ENCODE results near the gene EMX1.

The EMX1 gene

GRCh38 chr2:72919414-72920317, 2.3 kb downstream of the EMX1 start:
- DNase-seq (ENCODE audit: low spot score): no peak

GRCh38 chr2:72920318-72921087, 3.2 kb downstream of the EMX1 start:
- Histone ChIP-seq H3K4me3 (ENCODE audit: low read length in 2 of 2) (peak overlapping the region; percentile 9 to 72), H3K4ac (ENCODE audit: low read length) (no peak overlapping the region), H4K91ac (ENCODE audit: low read depth, low read length, poor library complexity) (no peak overlapping the region), H3K4me2 (ENCODE audit: insufficient read depth, low read length, poor library complexity, severe bottlenecking) (peak overlapping the region; percentile 90), H2BK15ac (ENCODE audit: low read length) (no peak overlapping the region), H4K8ac (ENCODE audit: low read depth, low read length) (no peak overlapping the region), H3K36me3 (replicated peaks in 1 of 2; ENCODE audit: control insufficient read depth in 2 of 2, insufficient read depth in 2 of 2, low read length in 2 of 2) (peaks cover 0 to 2% of the 10 kb centered on the region in 2 donors), H3K9ac (ENCODE audit: low read depth, low read length, poor library complexity) (peak overlapping the region; percentile 75), H2BK12ac (ENCODE audit: low read length) (no peak overlapping the region), H2AFZ (ENCODE audit: low read length) (peak overlapping the region; percentile 88), H3K79me1 (ENCODE audit: low read depth, low read length) (peaks cover 10% of the 10 kb centered on the region), H3K27me3 (ENCODE audit: control insufficient read depth in 3 of 3, insufficient read depth in 3 of 3, low read depth in 1 of 3, low read length in 3 of 3) (peaks cover 31 to 98% (median 91%) of the 10 kb centered on the region in 3 experiments), H3K9me3 (replicated peaks in 1 of 2; ENCODE audit: control insufficient read depth in 2 of 2, insufficient read depth in 1 of 2, low read depth in 1 of 2, low read length in 2 of 2) (peaks cover 7% of the 10 kb centered on the region in 2 donors), H2BK5ac (ENCODE audit: low read length) (no peak overlapping the region), H2BK120ac (ENCODE audit: low read depth, low read length) (no peak overlapping the region), H3K27ac (replicated peaks; ENCODE audit: low read length) (no peak overlapping the region), H3K4me1 (ENCODE audit: control insufficient read depth in 2 of 2, insufficient read depth in 1 of 2, low read depth in 1 of 2, low read length in 2 of 2) (peaks cover 13 to 23% of the 10 kb centered on the region in 2 donors), H3K14ac (ENCODE audit: low read length) (no peak overlapping the region), H2AK5ac (ENCODE audit: low read depth, low read length) (no peak overlapping the region), H3K23ac (ENCODE audit: low read depth, low read length, poor library complexity) (peak overlapping the region; percentile 75), H3K18ac (ENCODE audit: low read length) (peak overlapping the region; percentile 88)
- no peak for DNase-seq (ENCODE audit: low spot score)
- WGBS, 2 donors (ENCODE audit: extremely low coverage in 2 of 2, insufficient read length in 2 of 2, insufficient replicate concordance in 1 of 2): no CpG with 5 or more reads among the region's 77 CpGs

More at GRCh38 chr2:72919414-72920317, 2.3 kb downstream of the EMX1 start:
- Histone ChIP-seq H3K14ac (ENCODE audit: low read length) (no peak overlapping the region), H2AK5ac (ENCODE audit: low read depth, low read length) (no peak overlapping the region), H3K36me3 (replicated peaks in 1 of 2; ENCODE audit: control insufficient read depth in 2 of 2, insufficient read depth in 2 of 2, low read length in 2 of 2) (peaks cover 0 to 2% of the 10 kb centered on the region in 2 donors), H3K18ac (ENCODE audit: low read length) (peak overlapping the region; percentile 88), H3K4me1 (ENCODE audit: control insufficient read depth in 2 of 2, insufficient read depth in 1 of 2, low read depth in 1 of 2, low read length in 2 of 2) (peaks cover 10 to 26% of the 10 kb centered on the region in 2 donors), H3K23ac (ENCODE audit: low read depth, low read length, poor library complexity) (no peak overlapping the region), H3K4ac (ENCODE audit: low read length) (no peak overlapping the region), H3K79me1 (ENCODE audit: low read depth, low read length) (peaks cover 9% of the 10 kb centered on the region), H2BK15ac (ENCODE audit: low read length) (no peak overlapping the region), H3K27ac (replicated peaks; ENCODE audit: low read length) (no peak overlapping the region), H2AFZ (ENCODE audit: low read length) (peak overlapping the region; percentile 88), H2BK120ac (ENCODE audit: low read depth, low read length) (no peak overlapping the region), H3K4me3 (ENCODE audit: low read length in 2 of 2) (peak overlapping the region in 1 of 2 donors; percentile 72), H3K9me3 (replicated peaks in 1 of 2; ENCODE audit: control insufficient read depth in 2 of 2, insufficient read depth in 1 of 2, low read depth in 1 of 2, low read length in 2 of 2) (peaks cover 7% of the 10 kb centered on the region in 2 donors), H3K9ac (ENCODE audit: low read depth, low read length, poor library complexity) (peak overlapping the region; percentile 87), H3K4me2 (ENCODE audit: insufficient read depth, low read length, poor library complexity, severe bottlenecking) (peak overlapping the region; percentile 90), H4K8ac (ENCODE audit: low read depth, low read length) (no peak overlapping the region), H4K91ac (ENCODE audit: low read depth, low read length, poor library complexity) (no peak overlapping the region), H2BK5ac (ENCODE audit: low read length) (no peak overlapping the region), H2BK12ac (ENCODE audit: low read length) (no peak overlapping the region), H3K27me3 (ENCODE audit: control insufficient read depth in 3 of 3, insufficient read depth in 3 of 3, low read depth in 1 of 3, low read length in 3 of 3) (peaks cover 29 to 98% (median 91%) of the 10 kb centered on the region in 3 experiments)
- no CpG with 5 or more reads among the region's 48 CpGs for WGBS, 2 donors (ENCODE audit: extremely low coverage in 2 of 2, insufficient read length in 2 of 2, insufficient replicate concordance in 1 of 2)

GRCh38 chr2:72921088-72921851, 4.0 kb downstream of the EMX1 start:
- peaks cover 0 to 2% of the 10 kb centered on the region in 2 donors for H3K36me3 ChIP-seq (replicated peaks in 1 of 2; ENCODE audit: control insufficient read depth in 2 of 2, insufficient read depth in 2 of 2, low read length in 2 of 2)
- WGBS, 2 donors (ENCODE audit: extremely low coverage in 2 of 2, insufficient read length in 2 of 2, insufficient replicate concordance in 1 of 2): no CpG with 5 or more reads among the region's 15 CpGs
- H3K4me2 ChIP-seq (ENCODE audit: insufficient read depth, low read length, poor library complexity, severe bottlenecking): peak overlapping the region; percentile 90
- no peak overlapping the region for H4K91ac ChIP-seq (ENCODE audit: low read depth, low read length, poor library complexity)
- DNase-seq (ENCODE audit: low spot score): no peak
- no peak overlapping the region for H2BK15ac ChIP-seq (ENCODE audit: low read length)
- peak overlapping the region in 1 of 2 donors; percentile 72 for H3K4me3 ChIP-seq (ENCODE audit: low read length in 2 of 2)
- peak overlapping the region; percentile 75 for H3K23ac ChIP-seq (ENCODE audit: low read depth, low read length, poor library complexity)
- H3K4me1 ChIP-seq (ENCODE audit: control insufficient read depth in 2 of 2, insufficient read depth in 1 of 2, low read depth in 1 of 2, low read length in 2 of 2): peaks cover 12 to 23% of the 10 kb centered on the region in 2 donors
- H2BK12ac ChIP-seq (ENCODE audit: low read length): no peak overlapping the region
- H3K27me3 ChIP-seq (ENCODE audit: control insufficient read depth in 3 of 3, insufficient read depth in 3 of 3, low read depth in 1 of 3, low read length in 3 of 3): peaks cover 33 to 98% (median 90%) of the 10 kb centered on the region in 3 experiments
- peaks cover 7% of the 10 kb centered on the region in 2 donors for H3K9me3 ChIP-seq (replicated peaks in 1 of 2; ENCODE audit: control insufficient read depth in 2 of 2, insufficient read depth in 1 of 2, low read depth in 1 of 2, low read length in 2 of 2)
- no peak overlapping the region for H3K27ac ChIP-seq (replicated peaks; ENCODE audit: low read length)
- no peak overlapping the region for H4K8ac ChIP-seq (ENCODE audit: low read depth, low read length)
- peak overlapping the region; percentile 88 for H3K18ac ChIP-seq (ENCODE audit: low read length)
- H2BK5ac ChIP-seq (ENCODE audit: low read length): peak overlapping the region; percentile 10
- peak overlapping the region; percentile 88 for H2AFZ ChIP-seq (ENCODE audit: low read length)
- no peak overlapping the region for H3K4ac ChIP-seq (ENCODE audit: low read length)
- no peak overlapping the region for H3K14ac ChIP-seq (ENCODE audit: low read length)
- peak overlapping the region; percentile 24 for H3K9ac ChIP-seq (ENCODE audit: low read depth, low read length, poor library complexity)
- no peak overlapping the region for H2BK120ac ChIP-seq (ENCODE audit: low read depth, low read length)
- H3K79me1 ChIP-seq (ENCODE audit: low read depth, low read length): peaks cover 10% of the 10 kb centered on the region
- H2AK5ac ChIP-seq (ENCODE audit: low read depth, low read length): no peak overlapping the region
